HEK293T (cell line): ENCODE measurements around the gene STRN3.

Source experiments
- ARNT ChIP-seq: fragments of 450-650 bp; IDR thresholded peaks from 2 replicates; pipeline ENCODE4 v1.6.1; 2017; ENCODE audit warnings: mild to moderate bottlenecking
- BHLHE40 ChIP-seq: fragments of 450-650 bp; IDR thresholded peaks from 2 replicates; pipeline ENCODE4 v1.6.1; 2016; ENCODE audit warnings: mild to moderate bottlenecking, moderate library complexity, borderline replicate concordance
- ELF4 ChIP-seq: fragments of 450-650 bp; IDR thresholded peaks from 2 replicates; pipeline ENCODE4 v1.6.1; 2017; ENCODE audit warnings: antibody characterized with exemption
- FOXA1 ChIP-seq: fragments of 450-650 bp; IDR thresholded peaks from 2 replicates; pipeline ENCODE4 v1.6.1; 2016; ENCODE audit warnings: mild to moderate bottlenecking
- FOXK2 ChIP-seq: fragments of 450-650 bp; IDR thresholded peaks from 2 replicates; pipeline ENCODE4 v1.6.1; 2016; ENCODE audit warnings: mild to moderate bottlenecking
- FOXM1 ChIP-seq: fragments of 450-650 bp; IDR thresholded peaks from 2 replicates; pipeline ENCODE4 v1.6.1; 2017; ENCODE audit warnings: mild to moderate bottlenecking, borderline replicate concordance
- HDGF ChIP-seq: fragments of 450-650 bp; IDR thresholded peaks from 2 replicates; pipeline ENCODE4 v1.6.1; 2017; ENCODE audit warnings: antibody characterized with exemption, borderline replicate concordance
- L3MBTL2 ChIP-seq: fragments of 450-650 bp; conservative IDR thresholded peaks from 2 replicates; pipeline ENCODE4 v1.6.1; 2016; ENCODE audit warnings: mild to moderate bottlenecking
- NFRKB ChIP-seq: fragments of 450-650 bp; IDR thresholded peaks from 2 replicates; pipeline ENCODE4 v1.6.1; 2016; ENCODE audit warnings: mild to moderate bottlenecking, moderate library complexity
- SP1 ChIP-seq: fragments of 450-650 bp; IDR thresholded peaks from 2 replicates; pipeline ENCODE4 v1.6.1; 2017
- SUZ12 ChIP-seq: fragments of 450-650 bp; IDR thresholded peaks from 2 replicates; pipeline ENCODE4 v1.6.1; 2016; ENCODE audit warnings: mild to moderate bottlenecking
- TARDBP ChIP-seq: fragments of 450-650 bp; IDR thresholded peaks from 2 replicates; pipeline ENCODE4 v1.6.1; 2016
- ZNF384 ChIP-seq: fragments of 450-650 bp; IDR thresholded peaks from 2 replicates; pipeline ENCODE4 v1.6.1; 2016

DNA sequence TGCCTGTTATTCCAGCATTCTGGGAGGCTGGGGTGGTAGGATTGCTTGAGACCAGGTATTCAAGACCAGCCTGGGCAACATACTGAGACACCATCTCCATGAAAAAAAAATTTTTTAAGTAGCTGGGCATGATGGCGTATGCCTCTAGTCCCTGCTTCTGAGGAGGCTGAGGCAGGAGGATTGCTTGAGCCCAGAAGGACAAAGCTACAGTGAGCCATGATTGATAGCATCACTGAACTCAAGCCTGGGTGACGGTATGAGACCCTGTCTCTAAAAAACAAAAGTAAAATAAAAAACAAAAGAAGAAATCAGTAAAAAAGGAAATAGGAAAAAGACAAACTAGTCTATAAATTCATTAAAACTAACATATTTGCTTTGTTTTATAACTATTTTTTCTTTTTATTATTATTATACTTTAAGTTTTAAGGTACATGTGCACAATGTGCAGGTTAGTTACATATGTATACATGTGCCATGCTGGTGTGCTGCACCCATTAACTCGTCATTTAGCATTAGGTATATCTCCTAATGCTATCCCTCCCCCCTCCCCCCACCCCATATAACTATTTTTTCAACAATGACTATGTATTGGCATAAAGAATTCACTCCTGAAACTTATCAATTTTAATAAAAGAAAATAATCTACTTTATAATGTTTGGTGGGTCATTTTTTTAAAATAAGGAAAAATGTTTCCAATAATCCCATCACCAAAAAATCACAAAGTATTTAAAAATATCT is 16.2 kb downstream of the STRN3 start:
- TF ChIP-seq BHLHE40 (no peak), SP1 (no peak), FOXK2 (no peak), L3MBTL2 (no peak), ZNF384 (no peak), NFRKB (no peak), HDGF (no peak), ELF4 (no peak), FOXM1 (no peak), ARNT (no peak), SUZ12 (no peak), FOXA1 (no peak), TARDBP (no peak)
